GM21737 (cell line): ENCODE results near the gene CEP164.
"Not testable (repeated sequence)": the region's sequence is repeated elsewhere in the genome, so short reads cannot be mapped to it uniquely, and the experiment has no call there.

Source experiments
- ATAC-seq: cut with Tn5 transposase; IDR thresholded peaks from one replicate; pipeline ENCODE4 v1.9.1; 2021; ENCODE audit warnings: mild to moderate bottlenecking, moderate library complexity; ENCODE audit not compliant: unreplicated experiment

The CEP164 gene

DNA sequence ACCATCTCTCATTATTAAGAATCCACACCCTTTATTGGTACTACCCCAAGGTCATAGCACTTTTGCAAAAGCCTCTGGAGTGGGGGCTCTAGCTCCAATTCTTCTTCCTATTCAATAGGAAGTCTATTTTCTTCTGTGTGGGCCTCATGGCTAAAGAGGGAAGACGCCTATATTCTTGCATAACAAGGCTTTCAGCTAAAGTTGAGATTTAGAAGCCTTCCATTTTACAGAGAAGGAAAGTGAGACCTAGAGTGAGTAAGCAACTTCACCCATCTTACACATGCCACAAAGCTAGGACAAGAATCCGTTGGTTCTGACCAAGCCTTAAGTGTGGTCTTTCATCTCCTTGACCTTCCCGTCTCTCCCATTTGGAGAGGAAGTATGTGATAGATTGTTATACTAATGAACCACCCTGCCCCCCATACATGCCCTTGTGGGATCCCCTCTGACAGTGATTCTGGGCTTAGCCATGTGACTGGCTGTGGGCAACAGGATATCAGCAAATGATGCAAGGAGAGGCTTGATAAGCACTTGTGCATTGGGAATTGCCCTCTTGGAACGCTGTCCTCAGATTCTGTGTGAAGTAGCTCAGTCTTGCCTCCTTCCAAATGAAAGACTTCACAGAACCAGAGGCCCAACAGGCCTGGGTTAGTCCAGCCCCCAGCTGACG is 23.9 kb upstream of the CEP164 start:
- no peak for ATAC-seq

- ATAC-seq: no peak
Measured at GRCh38 chr11:117305145-117305544, 22.5 kb upstream of the CEP164 start.

- ATAC-seq: no peak
Measured at GRCh38 chr11:117309310-117309709, 18.3 kb upstream of the CEP164 start.

GRCh38 chr11:117313091-117313490 is 14.6 kb upstream of the CEP164 start:
- ATAC-seq: no peak

DNA sequence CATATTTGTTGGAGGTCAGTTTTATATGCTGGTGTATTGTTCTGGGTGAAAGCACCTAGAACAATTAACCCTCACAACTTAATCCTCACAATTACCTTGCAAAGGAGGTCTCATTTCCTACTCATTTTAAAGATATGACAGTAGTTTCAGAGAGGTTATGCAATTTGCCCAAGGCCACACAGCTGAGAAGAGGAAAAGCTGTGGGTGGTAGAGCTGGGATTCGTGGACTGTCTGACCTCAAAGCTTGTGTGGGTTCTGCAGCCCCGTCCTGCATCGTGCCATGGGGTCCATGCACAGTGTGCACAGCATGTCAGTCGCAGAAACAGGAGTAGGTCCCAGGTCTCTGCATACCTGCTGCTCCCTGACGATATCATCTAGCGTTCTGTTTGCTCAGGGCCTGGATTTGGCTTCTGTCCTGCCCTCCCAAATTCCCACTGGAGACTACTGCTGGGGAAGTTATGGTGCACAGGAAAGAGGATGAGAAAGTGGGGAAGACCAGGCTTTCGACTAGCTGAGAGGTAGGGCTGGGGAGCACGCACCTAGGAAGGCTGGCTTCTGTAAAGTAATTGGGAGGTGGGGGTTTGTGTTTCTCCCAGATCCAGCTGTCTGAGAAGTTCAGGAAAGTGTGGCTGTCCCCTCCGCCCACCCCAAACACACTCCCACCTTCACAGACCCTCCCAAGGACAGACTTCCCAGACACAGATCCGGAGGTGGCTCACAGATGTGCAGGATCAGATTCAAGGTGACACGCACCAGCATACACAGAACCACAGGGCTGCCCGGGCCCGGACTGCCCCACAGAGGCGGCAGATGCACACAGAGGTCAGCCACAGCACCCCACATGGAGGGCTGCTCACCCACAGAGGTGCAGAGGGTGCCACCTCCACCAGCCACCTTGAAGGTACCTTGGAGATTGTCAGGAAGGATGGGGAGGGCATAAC is 13.6 kb upstream of the CEP164 start:
- ATAC-seq: no peak

- no peak for ATAC-seq
Measured at GRCh38 chr11:117314840-117315239, 12.8 kb upstream of the CEP164 start.

GRCh38 chr11:117315285-117316196 is 12.1 kb upstream of the CEP164 start:
- ATAC-seq: no peak

DNA sequence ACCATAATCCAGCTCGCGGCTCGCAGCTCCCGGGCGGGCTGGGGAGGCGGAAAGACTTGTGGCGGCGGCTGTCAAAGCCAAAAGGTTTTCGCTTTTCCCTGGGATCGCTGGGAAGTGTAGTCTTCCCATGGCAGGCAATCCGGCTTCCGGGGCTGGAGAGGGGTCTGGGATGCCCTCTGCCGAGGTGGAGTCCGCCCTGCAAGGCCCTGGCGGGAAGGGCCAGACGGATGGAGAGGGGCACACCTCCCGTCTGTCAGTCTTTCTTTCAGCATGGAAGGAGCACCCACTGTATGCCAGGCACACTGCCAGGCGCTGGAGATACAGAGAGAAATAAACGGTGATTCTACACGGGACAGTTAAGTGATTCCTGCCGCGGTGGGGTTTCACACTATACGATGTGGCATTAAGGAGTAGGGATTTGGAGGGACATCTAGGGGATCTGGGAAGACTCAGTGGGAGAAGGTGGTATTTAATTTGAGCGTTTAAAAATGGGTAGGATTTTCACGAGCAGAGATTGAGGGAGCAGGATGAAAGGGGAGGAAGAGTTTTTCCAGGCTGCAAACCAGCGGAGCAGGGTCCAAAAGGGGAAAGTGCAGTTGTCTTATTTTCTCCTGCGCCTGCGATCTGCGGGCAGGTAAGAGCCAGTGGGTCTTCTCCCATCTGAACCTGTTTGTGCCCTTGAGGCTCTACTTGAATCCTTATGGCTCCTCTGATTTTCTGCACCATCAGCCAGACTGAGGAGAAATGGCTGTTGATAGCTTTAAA is 11.3 kb upstream of the CEP164 start, which contains the start of gene BACE1:
Gene BACE1, minus strand, starts transcription at position 60 of the 765 bp plus-strand sequence. CDS start 461 bp downstream, outside the sequence.
- ATAC-seq: no peak

DNA sequence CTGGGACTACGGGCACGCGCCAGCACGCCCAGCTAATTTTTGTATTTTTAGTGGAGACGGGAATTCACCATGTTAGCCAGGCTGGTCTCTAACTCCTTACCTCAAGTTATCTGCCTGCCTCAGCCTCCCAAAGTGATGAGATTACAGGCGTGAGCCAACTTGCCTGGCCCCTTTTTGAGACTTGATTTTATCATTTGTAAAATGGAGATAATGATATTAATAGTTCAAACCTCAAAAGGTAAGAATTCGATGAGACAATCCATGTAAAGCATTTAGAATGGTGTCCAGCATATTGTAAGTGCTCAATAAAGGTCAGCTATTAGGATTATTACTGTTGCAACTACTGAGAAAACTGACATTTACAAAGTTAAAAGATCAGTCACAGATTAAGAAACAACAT is 8.9 kb upstream of the CEP164 start:
- ATAC-seq: no peak

DNA sequence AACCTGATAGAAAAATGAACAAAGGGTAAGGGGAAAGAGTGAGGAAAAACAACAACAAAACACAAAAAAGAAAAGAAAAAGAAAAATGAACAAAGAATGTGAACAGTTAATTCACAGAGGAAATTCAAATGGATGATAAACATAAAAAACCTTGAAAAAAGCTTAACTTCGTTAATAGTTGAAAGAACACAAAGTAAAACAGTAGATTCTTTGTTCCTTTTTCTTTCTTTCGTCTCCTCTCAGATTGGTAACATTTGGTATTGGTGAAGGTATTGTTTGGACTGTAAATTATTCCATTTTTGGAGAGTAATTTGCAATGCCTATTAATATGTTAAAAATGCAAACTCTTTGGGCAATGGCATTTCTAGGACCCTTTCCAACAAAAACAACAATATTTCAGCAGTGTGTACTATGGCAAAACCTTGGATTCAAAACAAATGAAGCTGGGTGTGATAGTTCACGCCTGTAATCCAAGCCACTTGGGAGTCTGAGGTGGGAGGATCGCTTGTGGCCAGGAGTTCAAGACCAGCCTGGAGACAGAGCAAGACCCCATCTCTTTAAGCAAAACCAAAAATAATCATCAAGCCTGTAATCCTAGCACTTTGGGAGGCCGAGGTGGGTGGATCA is 8.3 kb upstream of the CEP164 start:
- ATAC-seq: no peak

GRCh38 chr11:117327255-117327566 is 443 bp upstream of the CEP164 start:
- ATAC-seq: not testable (repeated sequence)

DNA sequence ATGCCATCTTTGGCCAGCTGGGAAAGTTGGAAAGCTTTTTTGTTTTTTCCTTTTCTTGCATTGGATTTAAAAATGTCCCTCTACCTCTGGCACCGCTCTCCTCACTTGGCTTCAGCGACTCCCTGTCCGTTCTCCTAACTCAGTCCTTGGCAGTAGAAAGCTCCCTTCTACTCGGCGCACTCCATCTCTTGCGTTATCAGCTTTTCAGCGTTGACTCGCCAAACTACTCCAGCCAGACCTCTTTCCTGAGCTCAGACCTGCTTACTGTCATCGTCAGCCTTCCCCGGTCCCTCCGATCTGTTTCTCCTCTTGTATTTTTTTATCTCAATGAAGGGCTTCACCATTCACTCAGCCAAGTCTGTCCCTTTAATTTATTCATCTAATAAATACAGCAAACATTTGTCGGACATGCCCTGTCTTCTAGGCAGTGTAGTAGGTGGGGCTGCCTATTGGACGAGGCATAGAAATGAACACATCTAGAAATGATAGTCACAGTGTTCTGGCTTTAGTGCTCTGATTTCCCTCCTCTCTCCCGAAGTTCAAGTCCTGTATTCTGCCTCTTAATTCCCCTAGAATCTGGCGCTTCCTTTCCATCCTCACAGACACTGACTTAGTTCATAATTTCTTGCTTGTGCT is 839 bp downstream of the CEP164 start:
- ATAC-seq: no peak

DNA sequence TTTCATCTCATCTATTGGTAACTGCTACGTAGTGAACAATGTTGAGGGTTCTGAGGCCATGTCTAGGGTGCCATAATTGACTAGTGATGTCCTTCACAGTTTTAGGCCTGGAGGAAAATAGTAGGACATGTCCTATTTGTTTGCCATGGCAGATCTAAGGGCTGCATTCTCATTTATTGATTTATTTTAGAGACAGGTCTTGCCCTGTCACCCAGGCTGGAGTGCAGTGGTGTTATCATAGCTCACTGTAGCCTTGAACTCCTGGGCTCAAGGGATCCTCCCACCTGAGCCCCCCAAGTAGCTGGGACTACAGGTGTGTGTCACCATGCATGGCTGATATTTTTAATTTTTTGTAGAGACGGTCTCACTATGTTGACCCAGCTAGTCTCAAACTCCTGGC is 5.2 kb downstream of the CEP164 start:
- no peak for ATAC-seq

GRCh38 chr11:117333917-117334316 is 6.3 kb downstream of the CEP164 start:
- ATAC-seq: no peak

DNA sequence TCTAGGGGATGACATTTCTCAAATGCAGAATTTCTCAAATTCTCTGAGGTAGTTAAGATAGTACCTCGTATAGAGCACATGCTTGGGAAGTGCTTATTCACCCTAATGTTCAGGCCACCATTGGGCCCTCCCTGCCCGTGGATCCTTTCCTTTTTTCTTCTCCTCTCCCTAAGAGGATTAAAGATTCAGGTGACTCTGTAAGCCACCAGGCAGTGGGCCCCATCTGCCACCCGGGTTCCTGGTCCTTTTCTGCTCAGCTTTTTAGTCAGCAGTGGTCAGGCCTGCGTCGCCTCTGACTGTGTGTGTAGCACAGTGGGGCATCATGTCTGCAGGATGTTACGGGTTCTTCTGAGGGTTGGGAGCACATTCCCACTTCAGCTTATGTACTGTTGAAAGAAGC is 7.2 kb downstream of the CEP164 start:
- ATAC-seq: no peak

DNA sequence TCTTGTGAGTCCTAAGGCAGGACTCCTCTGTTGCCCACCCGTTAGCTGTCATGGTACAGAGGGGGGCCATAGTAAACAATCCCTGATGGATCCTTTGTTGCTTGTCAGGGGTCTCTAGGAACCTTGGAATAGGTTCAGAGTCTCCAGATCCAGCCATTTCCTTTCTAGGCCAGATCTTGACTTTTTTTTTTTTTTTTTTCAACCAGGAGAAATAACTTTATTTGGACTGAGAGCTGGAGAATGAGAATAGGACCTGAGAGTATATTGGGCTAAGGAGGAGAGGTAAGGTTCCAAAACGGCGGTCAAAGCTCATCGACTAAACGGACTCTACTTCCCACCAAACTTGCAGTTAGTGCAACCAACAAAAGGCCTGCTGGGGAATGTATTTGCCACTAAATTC is 7.7 kb downstream of the CEP164 start:
- ATAC-seq: no peak

DNA sequence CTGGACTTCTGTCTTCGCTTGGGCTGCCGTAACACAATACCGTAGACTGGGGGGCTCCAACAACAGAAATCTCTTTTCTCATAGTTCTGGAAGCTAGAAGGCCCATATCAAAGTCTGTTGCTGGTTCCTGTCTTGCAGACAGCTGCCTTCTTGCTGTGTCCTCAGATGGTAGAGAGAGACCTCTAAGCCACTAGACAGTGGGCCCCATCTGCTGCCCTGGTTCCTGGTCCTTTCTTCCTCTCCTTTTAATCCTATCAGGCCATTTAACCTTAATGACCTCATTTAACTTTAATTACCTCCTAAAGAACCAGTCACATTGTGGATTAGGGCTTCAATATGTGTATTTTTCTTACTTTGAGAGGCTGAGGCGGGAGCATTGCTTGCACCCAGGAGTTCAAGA is 9.4 kb downstream of the CEP164 start:
- no peak for ATAC-seq

DNA sequence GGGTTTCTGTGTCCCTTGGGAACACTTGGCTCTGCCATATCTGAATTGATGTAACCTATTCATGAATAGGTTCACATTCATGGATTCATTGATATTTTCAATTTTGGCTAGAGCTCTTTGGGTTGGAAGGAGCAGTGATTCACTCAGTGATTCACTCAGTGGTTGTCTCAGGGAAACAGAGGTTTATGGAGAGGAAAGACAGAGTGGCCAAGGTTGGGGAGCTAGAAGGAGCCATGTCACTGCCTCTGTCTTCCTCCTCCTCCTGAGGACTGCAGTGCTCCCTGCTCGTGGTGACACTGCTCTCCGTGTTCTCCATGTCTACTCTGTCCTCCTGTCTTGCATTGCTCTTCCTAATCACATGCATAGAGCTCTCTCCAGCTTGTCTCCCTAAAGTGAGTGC is 17.4 kb downstream of the CEP164 start:
- ATAC-seq: no peak

DNA sequence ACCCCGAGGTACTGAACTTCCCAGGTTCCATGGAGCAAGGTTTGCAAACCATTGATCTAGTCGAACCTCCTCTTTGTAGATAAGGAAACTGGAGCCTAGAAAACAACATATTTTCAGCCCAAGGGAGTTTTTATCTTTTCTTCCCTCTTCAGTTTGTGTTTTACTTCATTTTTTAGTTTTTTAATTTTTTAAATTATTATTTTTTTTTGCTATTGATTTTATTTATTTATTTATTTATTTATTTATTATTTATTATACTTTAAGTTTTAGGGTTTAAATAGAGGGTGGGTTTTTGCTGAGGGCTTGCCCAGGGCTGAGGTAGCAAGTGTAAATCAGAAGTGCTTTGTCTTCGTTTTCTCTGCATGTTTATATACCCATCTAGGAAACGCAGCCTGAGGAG is 26.9 kb downstream of the CEP164 start:
- no peak for ATAC-seq
